GM12878 (cell line): ENCODE measurements around the gene YKT6.

ENCODE experiments used
- ATF2 ChIP-seq: IDR thresholded peaks from 2 replicates; pipeline ENCODE4 v1.6.1; 2012; ENCODE audit warnings: low read length, inconsistent platforms
- CTCF ChIP-seq, 3 experiments: IDR thresholded peaks in 2 of 3; conservative IDR thresholded peaks in 1 of 3; 2 replicates each; pipeline ENCODE4 v1.5.1; 2011; ENCODE audit warnings: low read depth in 3 of 3, low read length in 3 of 3, mild to moderate bottlenecking in 3 of 3, control low read depth in 2 of 3, moderate library complexity in 2 of 3, inconsistent platforms in 1 of 3, mixed read lengths in 1 of 3; ENCODE audit not compliant: control insufficient read depth in 2 of 3, insufficient read depth in 1 of 3; ENCODE audit errors: extremely low read depth in 1 of 3
- MXI1 ChIP-seq: fragments of 150-350 bp; IDR thresholded peaks from 2 replicates; pipeline ENCODE4 v1.6.1; 2011; ENCODE audit warnings: low read depth, mild to moderate bottlenecking, inconsistent platforms, low read length, improper control_type of control experiment
- POLR2A ChIP-seq: IDR thresholded peaks from 2 replicates; pipeline ENCODE4 v1.6.1; 2011; ENCODE audit warnings: low read depth, mild to moderate bottlenecking, low read length
- POLR2AphosphoS2 ChIP-seq: IDR thresholded peaks from 2 replicates; pipeline ENCODE4 v1.6.1; 2011; ENCODE audit warnings: low read depth, mild to moderate bottlenecking, low read length, improper control_type of control experiment, moderate library complexity
- POLR2AphosphoS5 ChIP-seq: IDR thresholded peaks from 2 replicates; pipeline ENCODE4 v1.6.1; 2011; ENCODE audit warnings: mild to moderate bottlenecking, low read length, inconsistent platforms
- REST ChIP-seq: IDR thresholded peaks from 2 replicates; pipeline ENCODE4 v1.6.1; 2012; ENCODE audit warnings: mild to moderate bottlenecking, low read depth, low read length
- SRF ChIP-seq, 2 experiments: IDR thresholded peaks; 2 replicates each; pipeline ENCODE4 v1.6.1; 2011; ENCODE audit warnings: low read depth in 2 of 2, low read length in 2 of 2, mild to moderate bottlenecking in 1 of 2, moderate library complexity in 1 of 2
- USF1 ChIP-seq: IDR thresholded peaks from 2 replicates; pipeline ENCODE4 v1.6.1; 2011; ENCODE audit warnings: borderline replicate concordance, low read depth, mild to moderate bottlenecking, moderate library complexity, mixed read lengths, low read length; ENCODE audit not compliant: insufficient read depth; ENCODE audit errors: extremely low read length

- no peak for TF ChIP-seq CTCF (IDR thresholded peaks at IDR 0.05 in 2 of 3, conservative IDR thresholded peaks at IDR 0.05 in 1 of 3; ENCODE audit: control insufficient read depth in 2 of 3, extremely low read depth in 1 of 3, insufficient read depth in 1 of 3, low read depth in 3 of 3, low read length in 3 of 3)
- no peak for TF ChIP-seq POLR2AphosphoS5
- no peak for TF ChIP-seq MXI1
- TF ChIP-seq SRF (IDR thresholded peaks at IDR 0.05; ENCODE audit: low read depth in 2 of 2, low read length in 2 of 2) = no peak
- no peak for TF ChIP-seq ATF2
- no peak for TF ChIP-seq REST
- TF ChIP-seq POLR2AphosphoS2 = no peak
- TF ChIP-seq POLR2A = no peak
- TF ChIP-seq USF1 = no peak
Observed at GRCh38 chr7:44154703-44155102, 46.1 kb upstream of the YKT6 start.
